Measurements from ENCODE around the gene ZNF487. TPM values are rescaled to one million over a fixed set of nuclear protein-coding genes. Genes with fewer than 3 reads are reported as not detected.

ZNF487 gene
- total and polyA plus RNA-seq, 2 of the 4 experiments (the other 2 are of a cell fraction), result 1.7 to 2.7 TPM

- no peak for TF ChIP-seq FOS (IDR thresholded peaks at IDR 0.05; ENCODE audit: low read depth, low read length)
Measured at GRCh38 chr10:43420369-43421200, 16.3 kb upstream of the ZNF487 start (continued).

GRCh38 chr10:43421201-43421507 is 15.8 kb upstream of the ZNF487 start:
- H4K20me1 ChIP-seq (ENCODE audit: insufficient read depth, low read length), result no peaks in the 10 kb centered on the region
- H3K27me3 ChIP-seq (ENCODE audit: control insufficient read depth, insufficient read depth, low read length), result no peaks in the 10 kb centered on the region
- H2BK15ac ChIP-seq (ENCODE audit: low read depth, low read length), result peak overlapping the region; percentile 54; the same call in 1 of the 3 replicates
- H3K18ac ChIP-seq (ENCODE audit: low read depth, low read length), result no peak overlapping the region
- H2AK5ac ChIP-seq (ENCODE audit: low read depth, low read length), result peak overlapping the region; percentile 9; the same call in 1 of the 2 replicates
- DNase-seq (no peak), ATAC-seq (ENCODE audit: low read depth) (no peak)
- intact Hi-C loops (cut with micrococcal nuclease), result loop anchor here (1.0 kb wide), 1 partner anchor 15 kb away; no protein-coding TSS in a partner anchor
- H4K8ac ChIP-seq (ENCODE audit: low read depth in 2 of 2, low read length in 2 of 2), result peak overlapping the region; percentile 74 to 98
- H3K9ac ChIP-seq (ENCODE audit: low read depth, low read length), result peak overlapping the region; percentile 63
- peak overlapping the region; percentile 28 for H2BK120ac ChIP-seq (ENCODE audit: low read depth, low read length)
- peak overlapping the region; percentile 91 for H3K23ac ChIP-seq (ENCODE audit: low read depth, low read length)
- H2AK9ac ChIP-seq (replicated peaks; ENCODE audit: low read depth, low read length, poor library complexity), result peak overlapping the region; percentile 76
- H2AFZ ChIP-seq (replicated peaks; ENCODE audit: low read length, poor library complexity), result peak overlapping the region; percentile 89
- no CpG with 5 or more reads among the region's 4 CpGs for WGBS, 2 experiments (ENCODE audit: extremely low coverage in 2 of 2, insufficient read length in 1 of 2)
- peak overlapping the region; percentile 72 for H2BK5ac ChIP-seq (ENCODE audit: low read depth, low read length, poor library complexity, severe bottlenecking)
- H3K4me1 ChIP-seq (ENCODE audit: control insufficient read depth, insufficient read depth, low read length), result 0 out of 2 replicates have a peak, but pooled peaks cover 2% of the 10 kb centered on the region
- H3K4me3 ChIP-seq (ENCODE audit: insufficient read depth, low read depth, low read length), result peak overlapping the region; percentile 46
- peak overlapping the region; percentile 18; the same call in 1 of the 2 replicates for H3K56ac ChIP-seq (ENCODE audit: extremely low read depth, insufficient read depth, low read length)
- ChIA-PET POLR2A (ENCODE audit: unreplicated experiment) (no interaction called here), CTCF (interaction anchor here (0.6 kb wide), 1 partner anchor 11 kb away, joined by 3 read pairs; no protein-coding TSS in a partner anchor)
- H3K4ac ChIP-seq (ENCODE audit: low read depth, low read length), result peak overlapping the region; percentile 78
- H3K79me1 ChIP-seq (ENCODE audit: low read depth in 1 of 2, low read length in 2 of 2), result no peaks in the 10 kb centered on the region
- no peaks in the 10 kb centered on the region for H3K9me1 ChIP-seq (ENCODE audit: insufficient read depth, low read length)
- H3K36me3 ChIP-seq (ENCODE audit: control insufficient read depth, insufficient read depth, low read length), result no peaks in the 10 kb centered on the region
- H3K14ac ChIP-seq (replicated peaks; ENCODE audit: low read depth, low read length), result peak overlapping the region; percentile 93
- dilution Hi-C loops (cut with HindIII; ENCODE audit: low sequenced_read_pairs, unreplicated experiment), result no loop called here
- H3K27ac ChIP-seq (ENCODE audit: insufficient read depth, low read length), result peak overlapping the region; percentile 82
- H2BK20ac ChIP-seq (ENCODE audit: low read depth, low read length), result peak overlapping the region; percentile 23; the same call in 1 of the 2 replicates
- in situ Hi-C loops (cut with MboI; ENCODE audit: low sequenced_read_pairs), result loop anchor here (25.0 kb wide), 1 partner anchor 1566 kb away; the partner anchor contains the start of gene DEPP1
- peak overlapping the region; percentile 47 for H4K91ac ChIP-seq (ENCODE audit: insufficient read depth, low read depth, low read length)
- no peaks in the 10 kb centered on the region for H3K9me3 ChIP-seq (ENCODE audit: control insufficient read depth, insufficient read depth, low read length)
- peak overlapping the region; percentile 77 for H3K4me2 ChIP-seq (ENCODE audit: low read depth, low read length)
- no TSS peak for BruUV-seq (replicated peaks)
- peak overlapping the region; percentile 18 for H4K5ac ChIP-seq (ENCODE audit: low read depth, low read length)
- TF ChIP-seq RCOR1 (IDR thresholded peaks at IDR 0.05; ENCODE audit: insufficient replicate concordance, low read length), result no peak
- no peak for TF ChIP-seq RFX5 (IDR thresholded peaks at IDR 0.05; ENCODE audit: low read depth, low read length)
- TF ChIP-seq RAD21 (IDR thresholded peaks at IDR 0.05; ENCODE audit: low read length), result no peak
- TF ChIP-seq CEBPB (IDR thresholded peaks at IDR 0.05; ENCODE audit: low read depth, low read length), result no peak
- no peak for TF ChIP-seq MAZ (IDR thresholded peaks at IDR 0.05; ENCODE audit: borderline replicate concordance, low read depth, low read length)
- TF ChIP-seq FOS (IDR thresholded peaks at IDR 0.05; ENCODE audit: low read depth, low read length), result no peak
- no peak for TF ChIP-seq CHD1 (IDR thresholded peaks at IDR 0.05; ENCODE audit: low read depth, low read length)
- no peak for TF ChIP-seq MXI1 (IDR thresholded peaks at IDR 0.05; ENCODE audit: borderline replicate concordance, low read depth, low read length)
- no peak for TF ChIP-seq POLR2A (IDR thresholded peaks at IDR 0.05; ENCODE audit: low read depth, low read length)
- no peak for TF ChIP-seq BHLHE40 (IDR thresholded peaks at IDR 0.05; ENCODE audit: low read depth, low read length)
- no peak for TF ChIP-seq SMC3 (IDR thresholded peaks at IDR 0.05; ENCODE audit: low read depth, low read length)
- no peak for TF ChIP-seq ELK1 (IDR thresholded peaks at IDR 0.05; ENCODE audit: borderline replicate concordance, low read depth, low read length)
- TF ChIP-seq CTCF (conservative IDR thresholded peaks at IDR 0.05; ENCODE audit: low read depth, low read length), result no peak
- TF ChIP-seq NFE2L2 (IDR thresholded peaks at IDR 0.05; ENCODE audit: low read depth, low read length), result no peak

All from IMR-90 (cell line).